Mesenchymal stem cell (in vitro differentiated cells and primary cell): ENCODE data around the gene CLMN.

Experiments used
- DNase-seq: peaks from one replicate; pipeline ENCODE4 v3.0.0-alpha.2; 2013
- H2AFZ ChIP-seq: one replicate; pipeline ENCODE4 v1.6.1; 2013; ENCODE audit warnings: low read depth, mild to moderate bottlenecking, control low read depth, inconsistent platforms, low read length, moderate library complexity
- H2AK5ac ChIP-seq: 2 replicates; pipeline ENCODE4 v1.6.1; 2013; ENCODE audit warnings: low read length, moderate library complexity, mild to moderate bottlenecking, inconsistent platforms; ENCODE audit not compliant: severe bottlenecking
- H2BK120ac ChIP-seq: one replicate; pipeline ENCODE4 v1.6.1; 2013; ENCODE audit warnings: low read depth, mild to moderate bottlenecking, inconsistent platforms, low read length, moderate library complexity
- H2BK12ac ChIP-seq, 2 experiments: one replicate each; pipeline ENCODE4 v1.6.1; 2013; ENCODE audit warnings: inconsistent platforms in 2 of 2, low read length in 2 of 2, mild to moderate bottlenecking in 2 of 2, moderate library complexity in 2 of 2, control low read depth in 1 of 2
- H2BK15ac ChIP-seq: one replicate; pipeline ENCODE4 v1.6.1; 2013; ENCODE audit warnings: mild to moderate bottlenecking, low read depth, inconsistent platforms; ENCODE audit not compliant: poor library complexity, severe bottlenecking
- H2BK5ac ChIP-seq: 2 replicates; pipeline ENCODE4 v1.6.1; 2013; ENCODE audit warnings: low read depth, mild to moderate bottlenecking, low read length, control low read depth, inconsistent platforms; ENCODE audit not compliant: poor library complexity, severe bottlenecking
- H3K14ac ChIP-seq, 2 experiments: one replicate each; pipeline ENCODE4 v1.6.1; 2013; ENCODE audit warnings: inconsistent platforms in 2 of 2, low read length in 2 of 2, control low read depth in 1 of 2, mild to moderate bottlenecking in 1 of 2, moderate library complexity in 1 of 2
- H3K18ac ChIP-seq, 2 experiments: one replicate each; pipeline ENCODE4 v1.6.1; 2013; ENCODE audit warnings: inconsistent platforms in 2 of 2, low read length in 2 of 2, control low read depth in 1 of 2, low read depth in 1 of 2, mild to moderate bottlenecking in 1 of 2
- H3K23ac ChIP-seq, 2 experiments: one replicate each; pipeline ENCODE4 v1.6.1; 2013; ENCODE audit warnings: inconsistent platforms in 2 of 2, low read length in 2 of 2, mild to moderate bottlenecking in 2 of 2, moderate library complexity in 2 of 2, control low read depth in 1 of 2
- H3K27ac ChIP-seq: 2 replicates; pipeline ENCODE4 v1.5.1; 2013; ENCODE audit warnings: mild to moderate bottlenecking, moderate library complexity, low read length, control low read depth, inconsistent platforms; ENCODE audit not compliant: poor library complexity, severe bottlenecking
- H3K27me3 ChIP-seq, 2 experiments: 2 replicates each; pipeline versions ENCODE4 v1.6.1 to v1.7.0; 2013; ENCODE audit warnings: low read length in 2 of 2, mild to moderate bottlenecking in 2 of 2, moderate library complexity in 2 of 2, control low read depth in 1 of 2, inconsistent platforms in 1 of 2; ENCODE audit not compliant: control insufficient read depth in 1 of 2, insufficient read depth in 1 of 2
- H3K36me3 ChIP-seq, 2 experiments: 2 replicates each; pipeline versions ENCODE4 v1.6.1 to v1.7.0; 2013; ENCODE audit warnings: low read length in 2 of 2, control low read depth in 1 of 2, inconsistent platforms in 1 of 2, low read depth in 1 of 2, mild to moderate bottlenecking in 1 of 2; ENCODE audit not compliant: insufficient read depth in 2 of 2, control insufficient read depth in 1 of 2
- H3K4ac ChIP-seq, 2 experiments: one replicate each; pipeline ENCODE4 v1.6.1; 2013; ENCODE audit warnings: inconsistent platforms in 2 of 2, low read length in 2 of 2, mild to moderate bottlenecking in 2 of 2, moderate library complexity in 2 of 2, control low read depth in 1 of 2, low read depth in 1 of 2
- H3K4me1 ChIP-seq: 2 replicates; pipeline ENCODE4 v1.6.1; 2013; ENCODE audit warnings: low read depth, low read length, control low read depth; ENCODE audit not compliant: control insufficient read depth, insufficient read depth
- H3K4me2 ChIP-seq: 2 replicates; pipeline ENCODE4 v1.6.1; 2013; ENCODE audit warnings: low read length, mild to moderate bottlenecking, inconsistent platforms; ENCODE audit not compliant: poor library complexity, severe bottlenecking
- H3K4me3 ChIP-seq, 2 experiments: 2 replicates each; pipeline versions ENCODE4 v1.5.1 to v1.7.0; 2013; ENCODE audit warnings: low read length in 2 of 2, mild to moderate bottlenecking in 2 of 2, control low read depth in 1 of 2, low read depth in 1 of 2; ENCODE audit not compliant: insufficient read depth in 1 of 2
- H3K79me1 ChIP-seq: replicated peaks from 2 replicates; pipeline ENCODE4 v1.6.1; 2013; ENCODE audit warnings: mild to moderate bottlenecking, control low read depth, low read length, inconsistent platforms; ENCODE audit not compliant: poor library complexity, severe bottlenecking
- H3K9ac ChIP-seq: 2 replicates; pipeline ENCODE4 v1.7.0; 2013; ENCODE audit warnings: mild to moderate bottlenecking, low read length, moderate library complexity
- H3K9me3 ChIP-seq: 2 replicates; pipeline ENCODE4 v1.7.0; 2013; ENCODE audit warnings: mild to moderate bottlenecking, low read length; ENCODE audit not compliant: control insufficient read depth
- H4K8ac ChIP-seq: one replicate; pipeline ENCODE4 v1.6.1; 2013; ENCODE audit warnings: inconsistent platforms, mild to moderate bottlenecking, low read length, moderate library complexity
- H4K91ac ChIP-seq: one replicate; pipeline ENCODE4 v1.6.1; 2013; ENCODE audit warnings: mild to moderate bottlenecking, low read length, inconsistent platforms
- WGBS: methylation state at CpG from one replicate; pipeline ENCODE4 v1.1.7; 2013; ENCODE audit warnings: mixed read lengths; 5-methylcytosine and 5-hydroxymethylcytosine counted together
- small RNA-seq: library from polyadenylated mRNA; stranded (forward); fragments of <200 nt; extraction: miRNeasy Mini kit (QIAGEN cat#:217004); gene quantifications from one replicate; pipeline ENCODE3, GENCODE V24; 2013; ENCODE audit warnings: low read depth

CLMN gene

GRCh38 chr14:95132760-95133159 lies 186.9 kb downstream of the CLMN start:
- H3K27me3 ChIP-seq: no peaks in the 10 kb centered on the region
- no CpG with 5 or more reads among the region's 5 CpGs for WGBS

More at GRCh38 chr14:95132760-95133159, 186.9 kb downstream of the CLMN start:
- H3K14ac ChIP-seq: no peak overlapping the region
- H3K4ac ChIP-seq: no peak overlapping the region
- H3K79me1 ChIP-seq: peaks cover 15% of the 10 kb centered on the region
- H3K23ac ChIP-seq: no peak overlapping the region
- H2BK15ac ChIP-seq: no peak overlapping the region
- H3K9me3 ChIP-seq: no peaks in the 10 kb centered on the region
- no peak overlapping the region for H4K8ac ChIP-seq
- no peak overlapping the region for H3K4me3 ChIP-seq
- peak; percentile 54 for DNase-seq
- H4K91ac ChIP-seq: no peak overlapping the region
- no peak overlapping the region for H3K4me2 ChIP-seq
- H2AK5ac ChIP-seq: no peak overlapping the region
- no peak overlapping the region for H2BK120ac ChIP-seq
- no peak overlapping the region for H2BK5ac ChIP-seq
- no peak overlapping the region for H3K27ac ChIP-seq
- H3K9ac ChIP-seq: no peak overlapping the region
- H2AFZ ChIP-seq: no peak overlapping the region
- H2BK12ac ChIP-seq: no peak overlapping the region
- peaks cover 3% of the 10 kb centered on the region for H3K4me1 ChIP-seq
- H3K18ac ChIP-seq: no peak overlapping the region
- peaks cover 0 to 49% of the 10 kb centered on the region in 2 experiments for H3K36me3 ChIP-seq

Small RNA genes within 50 kb of the gene (small RNA-seq; reads per million reads assigned to genes)
- 1.4 reads per million for gene MIR3173
